ENCODE results near the gene GBP4. TPM values are rescaled to one million over a fixed set of nuclear protein-coding genes. Genes with fewer than 3 reads are reported as not detected.
A peak's percentile ranks its signal among the peaks of the same experiment; 100 is the strongest.

The GBP4 gene
- total and polyA plus RNA-seq, 2 experiments from 2014 or later: 0.28 to 3.9 TPM

- DNase-seq (ENCODE audit: low spot score): no peak
- H3K27me3 ChIP-seq: no peaks in the 10 kb centered on the region
- no peaks in the 10 kb centered on the region for H3K9me2 ChIP-seq (replicated peaks; ENCODE audit: insufficient read depth)
- H3K4me3 ChIP-seq: no peak overlapping the region
- no peak overlapping the region for H2AFZ ChIP-seq
- H3K36me3 ChIP-seq (replicated peaks; ENCODE audit: insufficient read depth, low read depth): no peaks in the 10 kb centered on the region
- H3K9me3 ChIP-seq (ENCODE audit: low read depth): no peaks in the 10 kb centered on the region
- no peaks in the 10 kb centered on the region for H3K79me2 ChIP-seq
- no peaks in the 10 kb centered on the region for H3K4me1 ChIP-seq (ENCODE audit: insufficient read depth)
- WGBS (ENCODE audit: low lambda C conversion rate, missing lambda C conversion rate): 44% methylated on average over 4 of the region's 4 CpGs
- no peaks in the 10 kb centered on the region for H4K20me1 ChIP-seq (ENCODE audit: insufficient read depth, poor library complexity, severe bottlenecking)
- H3K27ac ChIP-seq: no peak overlapping the region
- TF ChIP-seq EZH2 (IDR thresholded peaks at IDR 0.05; ENCODE audit: borderline replicate concordance) (no peak), CTCF (IDR thresholded peaks at IDR 0.05; ENCODE audit: poor library complexity) (no peak), EZH2phosphoT487 (IDR thresholded peaks at IDR 0.05; ENCODE audit: low read depth, severe bottlenecking, unreplicated experiment) (no peak)
- no peak overlapping the region for H3K4me2 ChIP-seq
Measured at GRCh38 chr1:89201106-89201794, 2.5 kb upstream of the GBP4 start.

- no peak for TF ChIP-seq CTCF (IDR thresholded peaks at IDR 0.05; ENCODE audit: poor library complexity)
- no peak for TF ChIP-seq EZH2 (IDR thresholded peaks at IDR 0.05; ENCODE audit: borderline replicate concordance)
- no peak for TF ChIP-seq EZH2phosphoT487 (IDR thresholded peaks at IDR 0.05; ENCODE audit: low read depth, severe bottlenecking, unreplicated experiment)
- no peak overlapping the region for H3K4me3 ChIP-seq
Measured at GRCh38 chr1:89200663-89201062, 1.9 kb upstream of the GBP4 start.

GRCh38 chr1:89199525-89200031 lies 836 bp upstream of the GBP4 start:
- no peaks in the 10 kb centered on the region for H3K27me3 ChIP-seq
- H2AFZ ChIP-seq: no peak overlapping the region
- no peaks in the 10 kb centered on the region for H3K9me3 ChIP-seq (ENCODE audit: low read depth)
- 92% methylated on average over 1 of the region's 1 CpG for WGBS (ENCODE audit: low lambda C conversion rate, missing lambda C conversion rate)
- TF ChIP-seq CTCF (IDR thresholded peaks at IDR 0.05; ENCODE audit: poor library complexity) (no peak), EZH2phosphoT487 (IDR thresholded peaks at IDR 0.05; ENCODE audit: low read depth, severe bottlenecking, unreplicated experiment) (no peak), EZH2 (IDR thresholded peaks at IDR 0.05; ENCODE audit: borderline replicate concordance) (no peak)
- H3K36me3 ChIP-seq (replicated peaks; ENCODE audit: insufficient read depth, low read depth): no peaks in the 10 kb centered on the region
- H3K4me3 ChIP-seq: no peak overlapping the region
- H4K20me1 ChIP-seq (ENCODE audit: insufficient read depth, poor library complexity, severe bottlenecking): no peaks in the 10 kb centered on the region
- H3K9me2 ChIP-seq (replicated peaks; ENCODE audit: insufficient read depth): no peaks in the 10 kb centered on the region
- peak overlapping the region; percentile 73 for H3K4me2 ChIP-seq
- no peaks in the 10 kb centered on the region for H3K79me2 ChIP-seq
- H3K4me1 ChIP-seq (ENCODE audit: insufficient read depth): no peaks in the 10 kb centered on the region
- H3K27ac ChIP-seq: no peak overlapping the region
- DNase-seq (ENCODE audit: low spot score): no peak

More at GRCh38 chr1:89200663-89201062, 1.9 kb upstream of the GBP4 start:
- Histone ChIP-seq H2AFZ (no peak overlapping the region), H4K20me1 (ENCODE audit: insufficient read depth, poor library complexity, severe bottlenecking) (no peaks in the 10 kb centered on the region), H3K79me2 (no peaks in the 10 kb centered on the region), H3K27ac (no peak overlapping the region), H3K36me3 (replicated peaks; ENCODE audit: insufficient read depth, low read depth) (no peaks in the 10 kb centered on the region), H3K27me3 (no peaks in the 10 kb centered on the region), H3K9me2 (replicated peaks; ENCODE audit: insufficient read depth) (no peaks in the 10 kb centered on the region), H3K4me1 (ENCODE audit: insufficient read depth) (no peaks in the 10 kb centered on the region), H3K4me2 (no peak overlapping the region), H3K9me3 (ENCODE audit: low read depth) (no peaks in the 10 kb centered on the region)
- no peak for DNase-seq (ENCODE audit: low spot score)
- 10% methylated on average over 2 of the region's 2 CpGs for WGBS (ENCODE audit: low lambda C conversion rate, missing lambda C conversion rate)
